CD4-positive, CD25-positive, alpha-beta regulatory T cell (primary cell): ENCODE measurements around the gene ZC3H12A. TPM values are rescaled to one million over a fixed set of nuclear protein-coding genes. Genes with fewer than 3 reads are reported as not detected.

ENCODE experiments used
- ATAC-seq, 2 donors: fragments of 150-1000 bp; cut with Tn5 transposase; one replicate each; pipeline ENCODE4 v1.10.0; 2021; ENCODE audit warnings: low read depth in 2 of 2, moderate number of reproducible peaks in 2 of 2, moderate library complexity in 1 of 2
- DNase-seq, 3 donors: peaks; one replicate each; pipeline versions ENCODE4 v3.0.0 to v3.0.0-alpha.2; 2012 to 2022; ENCODE audit warnings: mixed read lengths in 1 of 3
- H3K27ac ChIP-seq: one replicate; pipeline ENCODE4 v1.7.0; 2013; ENCODE audit warnings: mild to moderate bottlenecking, low read length; ENCODE audit not compliant: insufficient read depth, poor library complexity, severe bottlenecking
- H3K27me3 ChIP-seq: one replicate; pipeline ENCODE4 v1.7.0; 2013; ENCODE audit warnings: low read length; ENCODE audit not compliant: control insufficient read depth, insufficient read depth
- H3K36me3 ChIP-seq: one replicate; pipeline ENCODE4 v1.7.0; 2013; ENCODE audit warnings: mild to moderate bottlenecking, low read length, moderate library complexity; ENCODE audit not compliant: control insufficient read depth, insufficient read depth
- H3K4me1 ChIP-seq: 2 replicates; pipeline ENCODE4 v1.7.0; 2013; ENCODE audit warnings: mild to moderate bottlenecking, low read length; ENCODE audit not compliant: insufficient read depth, control insufficient read depth, poor library complexity, severe bottlenecking
- H3K4me3 ChIP-seq: one replicate; pipeline ENCODE4 v1.7.0; 2013; ENCODE audit warnings: low read depth, mild to moderate bottlenecking, low read length, moderate library complexity
- H3K9me3 ChIP-seq, 2 experiments: 1 replicate in 1 of 2; 2 replicates in 1 of 2; pipeline ENCODE4 v1.7.0; 2013; ENCODE audit warnings: low read length in 2 of 2, mild to moderate bottlenecking in 1 of 2, moderate library complexity in 1 of 2; ENCODE audit not compliant: control insufficient read depth in 2 of 2
- H3K27ac Mint-ChIP-seq, 3 donors: one replicate each; pipeline ENCODE4 v1.8.0; 2020 to 2022; ENCODE audit warnings: mild to moderate bottlenecking in 3 of 3, mixed read lengths in 3 of 3, moderate library complexity in 2 of 3
- H3K27me3 Mint-ChIP-seq: one replicate; pipeline ENCODE4 v1.8.0; 2022; ENCODE audit warnings: mild to moderate bottlenecking, mixed read lengths
- H3K36me3 Mint-ChIP-seq: one replicate; pipeline ENCODE4 v1.8.0; 2020; ENCODE audit warnings: mixed read lengths
- H3K4me1 Mint-ChIP-seq, 4 donors: one replicate each; pipeline ENCODE4 v1.8.0; 2020 to 2022; ENCODE audit warnings: mixed read lengths in 4 of 4, mild to moderate bottlenecking in 1 of 4
- H3K4me3 Mint-ChIP-seq, 4 donors: one replicate each; pipeline ENCODE4 v1.8.0; 2020 to 2022; ENCODE audit warnings: mild to moderate bottlenecking in 4 of 4, mixed read lengths in 4 of 4, moderate library complexity in 3 of 4
- H3K9me3 Mint-ChIP-seq, 7 donors: one replicate each; pipeline ENCODE4 v1.8.0; 2020 to 2022; ENCODE audit warnings: mixed read lengths in 7 of 7, mild to moderate bottlenecking in 3 of 7, moderate library complexity in 2 of 7
- polyA plus RNA-seq, 4 donors: library from polyadenylated mRNA; unstranded; fragments of 300-500 nt; fragmentation: Illumina TruSeq; gene quantifications; one replicate each; pipeline ENCODE4 v1.2.3, GENCODE V29; 2021
- total RNA-seq: library from RNA; stranded (reverse); gene quantifications from one replicate; pipeline ENCODE4 v1.2.3, GENCODE V29; 2022

ZC3H12A gene
- 205 TPM for total RNA-seq
- 10 to 100 TPM in 3 of 4 donors, 1 to 10 TPM in 1; 9.9 to 16.7 (median 13.1) TPM for polyA plus RNA-seq

DNA sequence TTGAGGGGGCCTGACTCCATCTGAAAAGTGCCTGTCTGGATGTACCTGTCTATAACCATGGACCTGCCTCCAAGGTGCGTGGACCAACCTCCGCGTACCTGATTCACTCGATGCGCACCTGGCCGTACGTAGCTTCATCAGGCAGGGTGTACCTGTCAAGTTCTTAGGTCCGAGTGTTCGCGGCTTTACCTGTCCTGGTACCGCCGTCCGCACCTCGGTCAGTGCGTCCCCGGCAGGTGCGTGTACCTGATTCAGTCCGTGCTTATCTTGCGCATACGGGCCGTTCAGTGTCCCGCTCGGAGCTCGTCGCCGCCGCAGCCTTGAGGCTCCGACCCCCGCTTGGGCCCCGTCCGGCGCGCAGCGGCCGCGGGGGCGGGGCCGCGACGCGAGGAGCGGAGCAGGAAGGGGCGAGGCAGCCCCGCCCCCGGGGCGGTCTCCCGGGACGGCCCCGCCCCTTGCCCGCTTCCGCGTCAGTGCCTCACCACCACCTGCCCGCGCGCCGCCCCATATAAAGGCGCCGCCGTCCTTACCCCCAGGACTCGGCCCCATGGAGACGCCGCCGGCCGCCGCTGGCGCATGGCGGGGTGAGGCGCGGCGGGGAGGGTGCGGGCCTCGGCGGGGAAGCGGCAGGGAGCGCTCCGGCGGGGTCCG lies at the start of gene ZC3H12A:
ZC3H12A (plus strand) TSS at position 535 of the 651 bp plus-strand sequence. CDS start 917 bp downstream, outside the sequence.
- peak; percentile 91 to 94 (median 94) for DNase-seq
- peak within 1 kb of the TSS; percentile 95 to 99 (median 99) for H3K27ac Mint-ChIP-seq
- peaks cover 16 to 49% (median 40%) of the 10 kb centered on the region in 4 donors for H3K4me1 Mint-ChIP-seq
- H3K27me3 Mint-ChIP-seq: no peaks in the 10 kb centered on the region
- peaks cover 26% of the 10 kb centered on the region for H3K36me3 Mint-ChIP-seq
- peak within 1 kb of the TSS; percentile 97 for H3K27ac ChIP-seq
- H3K4me1 ChIP-seq: peaks cover 53% of the 10 kb centered on the region
- H3K9me3 Mint-ChIP-seq: peaks cover 0 to 3% (median 0%) of the 10 kb centered on the region in 7 donors
- H3K36me3 ChIP-seq: peaks cover 25% of the 10 kb centered on the region
- peak within 1 kb of the TSS; percentile 100 for H3K4me3 ChIP-seq
- no peaks in the 10 kb centered on the region for H3K27me3 ChIP-seq
- no peaks in the 10 kb centered on the region for H3K9me3 ChIP-seq
- ATAC-seq: peak; percentile 74 to 78
- H3K4me3 Mint-ChIP-seq: peak within 1 kb of the TSS; percentile 96 to 99 (median 98)

DNA sequence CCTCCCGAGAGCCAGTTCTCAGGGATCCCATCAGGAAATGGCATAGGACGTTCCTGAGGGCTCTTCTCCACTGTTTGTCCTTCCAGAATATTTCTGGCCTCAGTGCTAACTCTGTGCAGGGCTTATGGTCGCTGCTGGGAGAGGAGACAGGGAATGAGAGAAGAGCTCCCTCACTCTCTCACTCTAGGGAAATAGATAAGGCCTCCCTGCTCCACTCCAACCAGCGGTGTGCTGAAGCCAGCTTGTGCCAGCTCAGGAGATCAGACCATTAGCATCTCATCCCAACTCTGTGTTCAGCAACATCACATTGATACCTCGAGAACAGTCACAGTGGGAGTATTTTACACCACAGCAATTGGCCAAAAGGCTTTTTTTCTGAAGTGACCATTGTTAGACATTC lies 49.2 kb upstream of the ZC3H12A start:
- ATAC-seq: no peak
- H3K27ac Mint-ChIP-seq: no peak overlapping the region
- peaks cover 4% of the 10 kb centered on the region for H3K36me3 Mint-ChIP-seq

GRCh38 chr1:37429029-37429428 lies 45.4 kb upstream of the ZC3H12A start:
- Mint-ChIP-seq H3K4me3 (no peak overlapping the region), H3K27me3 (peaks cover 9% of the 10 kb centered on the region), H3K4me1 (no peaks in the 10 kb centered on the region), H3K9me3 (peaks cover 0 to 6% (median 0%) of the 10 kb centered on the region in 7 donors), H3K36me3 (no peaks in the 10 kb centered on the region), H3K27ac (no peak overlapping the region)
- H3K36me3 ChIP-seq: no peaks in the 10 kb centered on the region
- no peak for DNase-seq
- H3K4me1 ChIP-seq: no peaks in the 10 kb centered on the region
- H3K27ac ChIP-seq: no peak overlapping the region
- no peaks in the 10 kb centered on the region for H3K27me3 ChIP-seq
- ATAC-seq: no peak
- H3K9me3 ChIP-seq: no peaks in the 10 kb centered on the region
- no peak overlapping the region for H3K4me3 ChIP-seq

More for the DNA sequence above, 49.2 kb upstream of the ZC3H12A start:
- Mint-ChIP-seq H3K27me3 (peaks cover 13% of the 10 kb centered on the region), H3K4me3 (no peak overlapping the region), H3K9me3 (peaks cover 0 to 6% (median 0%) of the 10 kb centered on the region in 7 donors), H3K4me1 (no peaks in the 10 kb centered on the region)
- no peak overlapping the region for H3K27ac ChIP-seq
- H3K9me3 ChIP-seq: no peaks in the 10 kb centered on the region
- H3K4me3 ChIP-seq: no peak overlapping the region
- no peak for DNase-seq
- no peaks in the 10 kb centered on the region for H3K36me3 ChIP-seq
- peaks cover 2% of the 10 kb centered on the region for H3K27me3 ChIP-seq
- H3K4me1 ChIP-seq: no peaks in the 10 kb centered on the region

DNA sequence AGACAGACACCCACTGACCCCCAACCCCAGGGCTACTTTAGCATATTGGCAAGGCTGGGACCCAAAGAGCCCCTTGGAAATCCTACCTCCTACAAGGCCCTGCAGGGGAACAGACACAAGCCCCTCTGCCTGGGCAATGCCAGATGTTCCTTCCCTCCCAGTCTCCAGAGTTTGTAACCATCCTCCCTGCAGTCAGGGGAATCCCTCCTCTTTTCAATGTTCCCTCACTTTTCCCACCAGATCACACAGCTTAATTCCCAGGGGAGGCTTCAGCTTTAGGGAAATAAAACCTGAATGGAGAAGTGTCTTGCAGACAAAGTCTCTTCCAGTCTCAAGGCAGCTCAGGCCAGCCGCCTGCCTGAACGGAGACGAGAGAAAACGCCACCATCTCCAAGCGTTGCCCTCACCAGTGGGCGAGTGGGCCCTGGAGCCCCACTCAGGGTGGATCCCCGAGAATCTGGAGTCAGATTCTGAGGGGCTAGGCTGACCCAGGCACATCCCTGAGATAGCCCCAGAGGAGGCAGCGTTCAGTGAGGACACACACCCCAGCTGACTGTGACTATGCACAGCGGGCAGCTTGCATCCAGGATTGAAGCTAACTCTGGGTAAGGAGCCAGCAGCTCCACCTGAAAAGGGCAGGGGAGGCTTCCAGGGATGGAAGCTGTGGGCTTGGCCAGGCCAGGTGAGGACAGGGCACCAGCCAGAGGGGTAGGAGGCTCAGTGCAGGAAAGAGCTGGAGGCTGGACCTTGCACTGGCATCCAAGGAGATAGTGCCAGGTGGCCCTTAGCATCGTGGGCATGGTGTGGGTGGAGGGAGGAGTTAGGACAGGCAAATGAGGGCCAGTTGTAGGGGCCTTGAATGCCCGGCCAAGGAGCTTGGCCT lies 44.0 kb upstream of the ZC3H12A start:
- Mint-ChIP-seq H3K4me1 (no peaks in the 10 kb centered on the region), H3K36me3 (no peaks in the 10 kb centered on the region), H3K27ac (no peak overlapping the region), H3K4me3 (no peak overlapping the region), H3K9me3 (peaks cover 0 to 6% (median 0%) of the 10 kb centered on the region in 7 donors), H3K27me3 (peaks cover 13% of the 10 kb centered on the region)
- Histone ChIP-seq H3K27ac (no peak overlapping the region), H3K9me3 (no peaks in the 10 kb centered on the region), H3K4me3 (no peak overlapping the region), H3K27me3 (no peaks in the 10 kb centered on the region), H3K4me1 (peaks cover 3% of the 10 kb centered on the region), H3K36me3 (no peaks in the 10 kb centered on the region)
- DNase-seq (no peak), ATAC-seq (no peak)

- Histone ChIP-seq H3K36me3 (no peaks in the 10 kb centered on the region), H3K4me3 (no peak overlapping the region), H3K27ac (no peak overlapping the region), H3K27me3 (no peaks in the 10 kb centered on the region), H3K4me1 (peaks cover 3% of the 10 kb centered on the region), H3K9me3 (no peaks in the 10 kb centered on the region)
- DNase-seq (no peak), ATAC-seq (no peak)
- Mint-ChIP-seq H3K4me1 (no peaks in the 10 kb centered on the region), H3K36me3 (no peaks in the 10 kb centered on the region), H3K27me3 (peaks cover 12% of the 10 kb centered on the region), H3K9me3 (peaks cover 0 to 4% (median 0%) of the 10 kb centered on the region in 7 donors), H3K4me3 (no peak overlapping the region), H3K27ac (no peak overlapping the region)
These were observed 41.7 kb upstream of the ZC3H12A start for GRCh38 chr1:37432716-37433115.

DNA sequence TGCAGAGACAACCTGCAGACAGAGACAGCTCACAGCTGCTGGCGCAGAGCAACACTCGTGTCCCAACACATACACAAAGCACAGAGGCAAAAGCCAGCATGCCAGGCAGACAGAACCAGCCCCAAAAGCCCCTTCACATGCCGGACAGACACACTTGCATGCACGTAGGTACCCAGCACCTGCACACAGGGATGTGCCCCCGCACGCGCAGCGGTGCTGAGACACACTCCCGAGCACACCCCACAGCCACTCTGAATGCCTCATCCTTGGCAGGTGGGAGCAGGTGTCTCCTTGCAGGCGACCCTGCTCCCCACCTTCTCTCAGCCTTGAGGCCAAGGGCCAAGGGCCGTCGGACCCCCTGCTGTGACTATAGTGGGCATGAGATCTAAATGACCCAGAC lies 41.2 kb upstream of the ZC3H12A start:
- ATAC-seq: no peak
- Mint-ChIP-seq H3K4me3 (no peak overlapping the region), H3K27me3 (peaks cover 8% of the 10 kb centered on the region), H3K36me3 (no peaks in the 10 kb centered on the region), H3K9me3 (peaks cover 0 to 4% (median 0%) of the 10 kb centered on the region in 7 donors), H3K27ac (no peak overlapping the region), H3K4me1 (no peaks in the 10 kb centered on the region)
- Histone ChIP-seq H3K4me3 (no peak overlapping the region), H3K27me3 (no peaks in the 10 kb centered on the region), H3K9me3 (no peaks in the 10 kb centered on the region), H3K27ac (no peak overlapping the region), H3K36me3 (no peaks in the 10 kb centered on the region), H3K4me1 (peaks cover 3% of the 10 kb centered on the region)
- no peak for DNase-seq

GRCh38 chr1:37434292-37435225 lies 39.8 kb upstream of the ZC3H12A start:
- no peak overlapping the region for H3K4me3 ChIP-seq
- H3K36me3 ChIP-seq: no peaks in the 10 kb centered on the region
- H3K27ac ChIP-seq: no peak overlapping the region
- Mint-ChIP-seq H3K4me1 (no peaks in the 10 kb centered on the region), H3K27me3 (peaks cover 9% of the 10 kb centered on the region), H3K36me3 (no peaks in the 10 kb centered on the region), H3K27ac (peak overlapping the region in 1 of 3 donors; percentile 33), H3K4me3 (no peak overlapping the region), H3K9me3 (peaks cover 0 to 2% (median 0%) of the 10 kb centered on the region in 7 donors)
- H3K27me3 ChIP-seq: no peaks in the 10 kb centered on the region
- peaks cover 3% of the 10 kb centered on the region for H3K4me1 ChIP-seq
- no peaks in the 10 kb centered on the region for H3K9me3 ChIP-seq
- peak; percentile 70 to 71 for ATAC-seq
- DNase-seq: peak; percentile 39 to 61 (median 52)
